Epithelial cell of prostate (primary cell): ENCODE results near the gene IL17REL.

ENCODE experiments used
- DNase-seq: peaks from one replicate; pipeline ENCODE4 v3.0.0-alpha.2; 2011; ENCODE audit warnings: low read depth, low spot score
- H3K27ac ChIP-seq: fragments of 450-650 bp; 2 replicates; pipeline ENCODE4 v1.5.1; 2017; ENCODE audit warnings: mild to moderate bottlenecking

The IL17REL gene

GRCh38 chr22:50027639-50028537 is 15.3 kb upstream of the IL17REL start:
- DNase-seq, result peak; percentile 39

DNA sequence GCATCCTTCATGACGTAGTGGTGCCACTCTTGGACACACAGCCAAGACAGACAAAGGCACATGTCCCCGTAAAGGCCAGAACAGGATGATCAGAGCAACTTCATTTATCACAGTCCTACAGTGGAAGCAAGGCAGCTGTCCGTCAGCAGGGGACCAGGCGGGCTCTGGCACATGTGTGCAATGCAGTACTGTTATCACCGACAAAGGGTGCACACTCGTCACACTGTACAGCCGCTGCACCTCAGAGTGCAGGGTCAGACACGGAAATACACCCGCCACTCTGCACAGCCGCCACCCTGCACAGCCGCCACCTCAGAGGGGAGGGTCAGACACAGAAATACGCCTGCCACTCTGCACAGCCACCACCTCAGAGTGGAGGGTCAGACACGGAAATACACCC is 13.4 kb upstream of the IL17REL start:
- no peak overlapping the region for H3K27ac ChIP-seq
- no peak for DNase-seq

More at GRCh38 chr22:50027639-50028537, 15.3 kb upstream of the IL17REL start:
- H3K27ac ChIP-seq, result no peak overlapping the region

GRCh38 chr22:50022171-50022819 is 9.7 kb upstream of the IL17REL start:
- no peak overlapping the region for H3K27ac ChIP-seq
- no peak for DNase-seq

GRCh38 chr22:50020606-50021005 is 8.0 kb upstream of the IL17REL start:
- no peak overlapping the region for H3K27ac ChIP-seq
- DNase-seq, result no peak

GRCh38 chr22:50019316-50019715 is 6.8 kb upstream of the IL17REL start:
- H3K27ac ChIP-seq, result no peak overlapping the region
- DNase-seq, result no peak

GRCh38 chr22:50018608-50019285 is 6.2 kb upstream of the IL17REL start:
- no peak for DNase-seq
- H3K27ac ChIP-seq, result no peak overlapping the region

- no peak overlapping the region for H3K27ac ChIP-seq
- DNase-seq, result no peak
Observed at GRCh38 chr22:50017701-50018224, 5.2 kb upstream of the IL17REL start.

DNA sequence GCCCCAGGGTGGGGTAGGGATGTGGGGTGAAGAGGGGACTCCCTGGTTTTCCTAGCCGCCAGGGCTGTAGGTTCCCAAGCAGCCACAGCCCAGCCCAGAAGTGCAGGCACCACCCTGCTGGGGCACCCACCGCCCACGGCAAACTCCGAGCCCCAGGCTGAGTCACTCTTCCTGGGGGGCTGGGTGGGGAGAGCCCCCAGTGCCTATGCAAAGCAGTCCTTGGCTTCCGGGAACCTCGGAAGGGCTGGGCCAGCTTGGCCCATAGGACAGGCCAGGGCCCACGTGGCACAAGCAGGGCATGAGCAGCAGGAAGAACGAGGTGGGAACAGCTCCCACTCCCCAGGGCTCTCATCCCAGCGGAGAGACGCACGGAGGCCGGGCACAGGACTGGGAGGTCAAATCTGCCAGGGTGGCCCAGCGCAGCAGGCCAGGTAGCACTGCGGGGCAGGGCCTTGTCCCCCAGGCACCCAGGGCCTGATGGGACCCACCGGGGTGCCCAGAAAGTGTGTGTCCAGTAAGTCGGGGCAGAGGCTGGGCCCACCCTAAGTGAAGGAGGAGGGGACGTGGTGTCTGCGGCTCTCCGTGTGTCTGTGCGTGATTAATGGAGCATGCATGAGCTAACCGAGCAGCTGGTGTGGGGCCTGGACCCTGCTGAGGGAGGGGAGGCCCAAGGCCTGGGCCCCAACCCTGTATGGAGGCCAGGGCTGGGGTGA is 4.6 kb upstream of the IL17REL start:
- no peak for DNase-seq
- no peak overlapping the region for H3K27ac ChIP-seq

GRCh38 chr22:50016308-50016987 is 3.9 kb upstream of the IL17REL start:
- no peak overlapping the region for H3K27ac ChIP-seq
- DNase-seq, result no peak

GRCh38 chr22:50015451-50016307 is 3.1 kb upstream of the IL17REL start:
- H3K27ac ChIP-seq, result no peak overlapping the region
- no peak for DNase-seq

DNA sequence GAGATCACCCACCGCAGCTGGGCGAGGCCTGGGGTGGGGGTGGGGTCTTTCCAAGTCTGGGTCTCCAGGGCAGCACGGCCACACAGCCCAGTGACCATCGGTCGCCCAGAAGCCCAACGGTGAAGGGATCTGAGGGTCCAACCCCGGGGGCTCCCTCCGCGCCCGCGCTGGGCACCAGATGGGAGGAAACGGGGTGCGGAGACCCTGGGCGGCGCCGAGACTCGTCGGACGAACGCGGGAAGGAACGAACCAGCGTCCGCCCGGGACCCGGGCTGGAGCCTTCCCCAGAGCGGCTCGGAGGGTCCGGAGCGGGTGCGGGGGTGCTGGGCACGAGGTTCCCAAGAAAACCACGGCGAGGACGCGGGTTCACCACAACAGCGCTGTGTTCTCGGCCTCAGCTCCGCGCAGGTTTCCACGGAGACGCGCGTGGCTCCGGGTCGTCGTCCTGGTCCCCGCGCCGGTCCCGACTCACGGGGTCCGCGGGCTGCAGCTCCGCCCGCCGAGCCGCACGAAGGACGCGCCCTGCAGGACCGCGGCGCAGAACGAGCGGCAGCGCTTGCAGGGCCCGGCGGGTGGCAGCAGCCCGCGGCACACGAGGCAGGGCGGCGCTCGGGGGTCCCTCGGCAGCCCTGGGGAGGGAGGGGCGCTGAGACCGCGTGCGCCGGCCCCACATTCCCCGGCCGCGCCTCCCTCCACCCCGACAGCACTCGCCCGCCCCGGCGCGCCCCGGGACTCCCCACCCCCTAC is 2.3 kb upstream of the IL17REL start:
- no peak overlapping the region for H3K27ac ChIP-seq
- DNase-seq, result no peak

DNA sequence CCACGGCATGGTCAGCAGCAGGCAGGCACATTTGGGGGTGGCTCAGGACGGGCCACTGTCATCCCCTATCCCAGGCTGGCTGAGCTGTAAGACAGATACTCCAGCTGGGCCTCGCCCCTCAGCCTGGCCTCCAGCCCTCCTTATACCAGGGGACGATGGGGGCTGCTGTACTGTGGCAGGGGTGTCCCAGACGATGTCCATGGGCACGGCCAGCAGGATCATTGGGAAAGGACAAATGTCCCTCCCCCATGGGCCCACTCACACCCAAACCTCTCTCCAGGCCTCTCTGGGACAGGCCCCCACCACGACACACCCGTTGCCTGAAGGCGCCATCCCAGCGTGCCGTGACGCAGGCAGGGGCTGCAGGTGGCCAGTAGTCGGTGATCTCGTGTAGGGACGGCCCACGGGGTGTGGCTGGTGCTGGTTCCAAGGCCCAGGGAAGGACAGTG is 1.5 kb upstream of the IL17REL start:
- H3K27ac ChIP-seq, result no peak overlapping the region
- DNase-seq, result no peak

DNA sequence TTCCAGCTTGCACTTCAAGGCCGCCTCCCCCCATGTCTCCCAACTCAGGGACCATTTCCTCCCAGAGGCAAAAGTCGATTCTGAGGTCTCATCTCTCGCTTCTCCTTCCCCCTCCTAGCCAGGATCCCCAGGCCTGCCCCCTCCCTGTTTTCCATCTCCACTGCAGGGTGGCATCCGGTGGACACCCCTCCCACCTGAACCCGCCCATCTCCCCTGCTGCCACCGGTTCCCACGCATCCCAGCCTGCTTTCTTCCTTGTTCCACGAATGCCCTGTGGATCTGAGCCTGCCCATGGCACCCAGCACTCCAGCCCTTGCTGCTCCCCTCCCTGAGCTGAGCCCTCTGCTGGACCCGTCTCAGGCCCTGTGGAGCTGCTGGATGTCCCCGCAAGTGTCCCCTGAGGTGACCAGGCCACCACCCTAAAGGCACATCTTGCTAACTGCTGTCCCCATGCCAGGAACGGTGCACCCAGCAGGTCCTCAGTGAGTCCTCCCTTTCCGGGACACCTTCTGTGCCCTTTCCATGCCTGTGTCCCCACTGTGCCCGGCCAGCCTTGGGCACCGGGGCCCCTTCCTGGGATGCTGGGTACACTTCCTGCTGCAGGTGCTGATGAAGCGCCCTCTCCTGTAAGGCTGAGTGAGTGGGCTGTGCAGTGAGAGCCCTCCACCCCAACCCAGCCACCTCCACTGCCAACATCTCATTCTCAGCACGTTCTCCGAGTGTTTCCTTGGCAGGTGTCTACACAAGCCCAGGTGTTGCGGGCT is 936 bp downstream of the IL17REL start:
- no peak for DNase-seq
- H3K27ac ChIP-seq, result no peak overlapping the region

GRCh38 chr22:50010676-50011446 is 1.7 kb downstream of the IL17REL start:
- H3K27ac ChIP-seq, result no peak overlapping the region
- DNase-seq, result no peak

- no peak for DNase-seq
- no peak overlapping the region for H3K27ac ChIP-seq
Observed at GRCh38 chr22:50009765-50010675, 2.5 kb downstream of the IL17REL start.

- no peak overlapping the region for H3K27ac ChIP-seq
- DNase-seq, result no peak
Observed at GRCh38 chr22:50009251-50009650, 3.3 kb downstream of the IL17REL start.
